ENCODE measurements around the gene ARHGAP44.
A peak's percentile ranks its signal among the peaks of the same experiment; 100 is the strongest.

Gene ARHGAP44

GRCh38 chr17:13017655-13018459 is 228.6 kb downstream of the ARHGAP44 start, which contains the start of gene ELAC2:
TSS of gene ELAC2 (minus strand) at chr17:13018027. CDS start at chr17:13017947, 80 bp downstream.
- Histone ChIP-seq H3K9me2 (replicated peaks; ENCODE audit: low read depth, low read length) (no peaks in the 10 kb centered on the region), H3K27me3 (ENCODE audit: insufficient read depth, low read length, poor library complexity, severe bottlenecking) (no peaks in the 10 kb centered on the region), H3K4me3 (ENCODE audit: low read length, poor library complexity, severe bottlenecking) (peak within 1 kb of the TSS; percentile 91), H3F3A (ENCODE audit: low read depth) (no peaks in the 10 kb centered on the region), H3K4me1 (ENCODE audit: insufficient read depth, low read length, poor library complexity, severe bottlenecking) (peaks cover 19% of the 10 kb centered on the region), H3K9ac (ENCODE audit: low read depth, low read length, poor library complexity, severe bottlenecking) (peak within 1 kb of the TSS; percentile 95), H3K36me3 (ENCODE audit: insufficient read depth, low read length) (peaks cover 19% of the 10 kb centered on the region; the same call in 1 of the 2 replicates), H3K79me2 (ENCODE audit: insufficient read depth, low read length) (peaks cover 31% of the 10 kb centered on the region), H2AFZ (ENCODE audit: low read length) (peak within 1 kb of the TSS; percentile 95), H3K4me2 (ENCODE audit: low read depth, low read length, poor library complexity, severe bottlenecking) (peak within 1 kb of the TSS; percentile 91), H3K9me3 (ENCODE audit: insufficient read depth, low read depth, low read length) (no peaks in the 10 kb centered on the region), H4K20me1 (ENCODE audit: insufficient read depth, low read length, poor library complexity, severe bottlenecking) (peaks cover 16% of the 10 kb centered on the region)
- TF ChIP-seq EZH2phosphoT487 (IDR thresholded peaks at IDR 0.05; ENCODE audit: borderline replicate concordance): no peak
- TF ChIP-seq, protein P1, sequence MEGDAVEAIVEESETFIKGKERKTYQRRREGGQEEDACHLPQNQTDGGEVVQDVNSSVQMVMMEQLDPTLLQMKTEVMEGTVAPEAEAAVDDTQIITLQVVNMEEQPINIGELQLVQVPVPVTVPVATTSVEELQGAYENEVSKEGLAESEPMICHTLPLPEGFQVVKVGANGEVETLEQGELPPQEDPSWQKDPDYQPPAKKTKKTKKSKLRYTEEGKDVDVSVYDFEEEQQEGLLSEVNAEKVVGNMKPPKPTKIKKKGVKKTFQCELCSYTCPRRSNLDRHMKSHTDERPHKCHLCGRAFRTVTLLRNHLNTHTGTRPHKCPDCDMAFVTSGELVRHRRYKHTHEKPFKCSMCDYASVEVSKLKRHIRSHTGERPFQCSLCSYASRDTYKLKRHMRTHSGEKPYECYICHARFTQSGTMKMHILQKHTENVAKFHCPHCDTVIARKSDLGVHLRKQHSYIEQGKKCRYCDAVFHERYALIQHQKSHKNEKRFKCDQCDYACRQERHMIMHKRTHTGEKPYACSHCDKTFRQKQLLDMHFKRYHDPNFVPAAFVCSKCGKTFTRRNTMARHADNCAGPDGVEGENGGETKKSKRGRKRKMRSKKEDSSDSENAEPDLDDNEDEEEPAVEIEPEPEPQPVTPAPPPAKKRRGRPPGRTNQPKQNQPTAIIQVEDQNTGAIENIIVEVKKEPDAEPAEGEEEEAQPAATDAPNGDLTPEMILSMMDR (conservative IDR thresholded peaks at IDR 0.05; ENCODE audit: low read length): no peak

DNA sequence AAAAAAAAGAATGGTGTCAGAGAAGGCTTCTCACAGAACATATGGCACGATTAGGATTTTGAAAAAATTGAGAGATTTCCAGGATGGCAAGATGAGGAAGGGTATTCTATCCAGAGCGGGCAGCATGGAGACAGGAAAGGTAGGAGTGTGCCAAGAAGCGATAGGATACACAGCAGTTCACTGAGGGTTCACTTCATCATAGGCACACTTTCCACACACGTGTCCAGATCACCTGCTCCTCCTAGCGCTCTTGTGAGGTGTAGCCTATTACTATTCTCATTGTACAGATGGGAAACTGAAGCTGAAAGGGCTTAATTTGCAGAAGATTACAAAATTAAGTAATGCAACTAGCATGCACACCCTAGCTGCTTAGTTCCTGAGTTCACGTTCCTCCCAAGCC is 234.7 kb downstream of the ARHGAP44 start:
- H3F3A ChIP-seq (ENCODE audit: low read depth): no peaks in the 10 kb centered on the region
- no peaks in the 10 kb centered on the region for H3K36me3 ChIP-seq (ENCODE audit: insufficient read depth, low read length)
- H2AFZ ChIP-seq (ENCODE audit: low read length): peak overlapping the region; percentile 95
- no peaks in the 10 kb centered on the region for H3K4me1 ChIP-seq (ENCODE audit: insufficient read depth, low read length, poor library complexity, severe bottlenecking)
- H3K4me2 ChIP-seq (ENCODE audit: low read depth, low read length, poor library complexity, severe bottlenecking): peak overlapping the region; percentile 73
- no peaks in the 10 kb centered on the region for H3K79me2 ChIP-seq (ENCODE audit: insufficient read depth, low read length)
- H3K9me2 ChIP-seq (replicated peaks; ENCODE audit: low read depth, low read length): no peaks in the 10 kb centered on the region
- H3K9me3 ChIP-seq (ENCODE audit: insufficient read depth, low read depth, low read length): no peaks in the 10 kb centered on the region
- H3K9ac ChIP-seq (ENCODE audit: low read depth, low read length, poor library complexity, severe bottlenecking): peak overlapping the region; percentile 3
- peak overlapping the region; percentile 66 for H3K4me3 ChIP-seq (ENCODE audit: low read length, poor library complexity, severe bottlenecking)
- H4K20me1 ChIP-seq (ENCODE audit: insufficient read depth, low read length, poor library complexity, severe bottlenecking): no peaks in the 10 kb centered on the region
- no peaks in the 10 kb centered on the region for H3K27me3 ChIP-seq (ENCODE audit: insufficient read depth, low read length, poor library complexity, severe bottlenecking)
- TF ChIP-seq, protein P1 (conservative IDR thresholded peaks at IDR 0.05; ENCODE audit: low read length): no peak
- no peak for TF ChIP-seq EZH2phosphoT487 (IDR thresholded peaks at IDR 0.05; ENCODE audit: borderline replicate concordance)

DNA sequence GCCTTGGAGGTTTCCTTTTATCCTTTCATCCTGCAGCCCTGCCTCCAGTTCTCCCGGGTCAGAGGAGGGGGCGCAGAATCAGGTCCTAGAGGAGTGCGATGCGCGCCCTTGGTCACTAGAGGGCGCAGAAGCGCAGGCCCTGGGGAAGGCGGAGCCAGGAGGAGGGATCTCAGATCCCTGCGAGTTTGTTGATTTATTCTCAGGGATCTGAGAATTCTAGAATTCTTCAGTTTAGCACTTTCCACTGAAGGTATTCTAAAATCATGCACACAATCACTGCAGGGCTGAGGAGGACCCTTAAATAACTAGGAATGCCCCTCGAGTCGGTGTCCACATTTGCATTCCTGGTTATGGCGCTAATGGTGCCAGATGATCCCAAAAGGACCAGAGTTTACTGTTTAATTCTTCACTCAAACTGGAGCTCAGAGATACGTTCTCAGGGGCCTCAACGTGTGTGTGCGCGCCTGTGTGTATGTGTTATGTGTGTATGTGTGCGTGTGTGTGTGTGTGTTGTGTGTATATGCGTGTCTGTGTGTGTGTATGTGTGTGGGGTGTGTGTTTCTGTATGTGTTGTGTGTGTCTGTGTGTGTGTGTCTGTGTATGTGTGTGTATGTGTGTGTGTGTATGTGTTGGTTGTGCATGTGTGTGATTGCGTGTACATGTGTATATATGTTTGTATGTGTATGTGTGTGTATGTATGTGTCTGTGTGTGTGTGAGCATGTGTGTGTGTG is 235.4 kb downstream of the ARHGAP44 start:
- TF ChIP-seq EZH2phosphoT487 (IDR thresholded peaks at IDR 0.05; ENCODE audit: borderline replicate concordance): no peak
- TF ChIP-seq, protein P1 (conservative IDR thresholded peaks at IDR 0.05; ENCODE audit: low read length): peak; percentile 93
- peak overlapping the region; percentile 66 for H3K4me3 ChIP-seq (ENCODE audit: low read length, poor library complexity, severe bottlenecking)
- H3K36me3 ChIP-seq (ENCODE audit: insufficient read depth, low read length): no peaks in the 10 kb centered on the region
- no peaks in the 10 kb centered on the region for H3F3A ChIP-seq (ENCODE audit: low read depth)
- H3K9me2 ChIP-seq (replicated peaks; ENCODE audit: low read depth, low read length): no peaks in the 10 kb centered on the region
- no peaks in the 10 kb centered on the region for H4K20me1 ChIP-seq (ENCODE audit: insufficient read depth, low read length, poor library complexity, severe bottlenecking)
- peak overlapping the region; percentile 95 for H2AFZ ChIP-seq (ENCODE audit: low read length)
- H3K27me3 ChIP-seq (ENCODE audit: insufficient read depth, low read length, poor library complexity, severe bottlenecking): no peaks in the 10 kb centered on the region
- H3K9ac ChIP-seq (ENCODE audit: low read depth, low read length, poor library complexity, severe bottlenecking): peak overlapping the region; percentile 3
- peak overlapping the region; percentile 73 for H3K4me2 ChIP-seq (ENCODE audit: low read depth, low read length, poor library complexity, severe bottlenecking)
- H3K4me1 ChIP-seq (ENCODE audit: insufficient read depth, low read length, poor library complexity, severe bottlenecking): no peaks in the 10 kb centered on the region
- H3K9me3 ChIP-seq (ENCODE audit: insufficient read depth, low read depth, low read length): no peaks in the 10 kb centered on the region
- no peaks in the 10 kb centered on the region for H3K79me2 ChIP-seq (ENCODE audit: insufficient read depth, low read length)
